Measurements from ENCODE around the gene MTERF2.
A peak's percentile ranks its signal among the peaks of the same experiment; 100 is the strongest.

MTERF2 gene

DNA sequence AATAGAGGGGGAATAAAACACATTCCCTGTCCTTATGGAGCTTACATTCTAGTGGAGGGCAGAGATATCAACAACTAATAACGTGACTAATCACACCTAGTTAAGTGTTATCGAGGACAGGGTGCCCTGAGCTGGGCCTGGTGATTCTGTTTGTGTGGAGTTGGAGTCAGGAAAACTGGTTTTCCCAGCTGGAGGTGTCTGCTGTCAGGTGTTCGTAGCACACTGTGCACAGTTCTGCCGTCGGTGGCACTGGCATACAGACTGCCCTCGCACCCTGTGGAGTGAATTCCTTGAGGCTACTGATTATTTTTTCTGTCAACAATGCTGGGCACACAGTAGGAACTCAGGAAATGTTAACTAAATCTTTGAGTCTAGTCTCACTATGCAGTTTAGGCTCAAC lies 900 bp upstream of the MTERF2 start:
- DNase-seq: no peak

DNA sequence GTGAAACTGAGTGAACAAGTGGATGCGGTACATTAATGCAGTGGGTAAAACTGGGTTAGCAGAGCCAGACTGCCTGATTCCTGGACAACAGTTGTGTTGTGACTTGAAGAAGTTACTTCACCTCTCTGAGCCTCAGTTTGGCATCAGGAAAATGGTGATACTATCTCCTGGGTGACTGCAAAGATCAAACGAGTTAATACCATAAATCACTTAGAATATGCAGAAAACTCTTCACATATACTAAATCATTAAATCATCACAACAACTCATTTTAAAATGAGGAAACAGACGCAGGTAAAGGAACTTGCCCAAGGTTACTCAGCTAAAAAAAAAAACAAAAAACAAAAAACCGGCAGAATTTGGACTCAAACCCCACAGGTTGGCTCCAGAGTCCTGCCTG lies 811 bp downstream of the MTERF2 start:
- no peak for DNase-seq

DNA sequence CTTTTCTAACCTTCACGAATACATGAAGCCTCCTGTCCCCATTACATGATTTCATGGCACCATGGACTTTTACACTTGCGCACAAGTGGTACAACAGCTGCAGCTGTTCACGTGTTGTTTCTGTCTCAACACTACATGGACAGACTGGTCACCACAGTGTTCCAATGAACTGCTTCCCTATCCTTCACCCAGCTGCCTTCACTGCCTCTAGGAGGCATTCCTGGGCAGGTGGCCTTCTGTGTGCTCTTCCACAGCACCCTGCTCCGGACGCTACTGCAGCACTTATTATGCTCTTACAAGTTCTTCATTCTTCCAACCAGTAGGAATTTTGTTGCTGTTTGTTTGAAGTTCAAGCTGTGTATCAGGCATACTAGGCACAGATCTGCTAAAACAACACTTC lies 1.5 kb downstream of the MTERF2 start:
- DNase-seq: no peak

DNA sequence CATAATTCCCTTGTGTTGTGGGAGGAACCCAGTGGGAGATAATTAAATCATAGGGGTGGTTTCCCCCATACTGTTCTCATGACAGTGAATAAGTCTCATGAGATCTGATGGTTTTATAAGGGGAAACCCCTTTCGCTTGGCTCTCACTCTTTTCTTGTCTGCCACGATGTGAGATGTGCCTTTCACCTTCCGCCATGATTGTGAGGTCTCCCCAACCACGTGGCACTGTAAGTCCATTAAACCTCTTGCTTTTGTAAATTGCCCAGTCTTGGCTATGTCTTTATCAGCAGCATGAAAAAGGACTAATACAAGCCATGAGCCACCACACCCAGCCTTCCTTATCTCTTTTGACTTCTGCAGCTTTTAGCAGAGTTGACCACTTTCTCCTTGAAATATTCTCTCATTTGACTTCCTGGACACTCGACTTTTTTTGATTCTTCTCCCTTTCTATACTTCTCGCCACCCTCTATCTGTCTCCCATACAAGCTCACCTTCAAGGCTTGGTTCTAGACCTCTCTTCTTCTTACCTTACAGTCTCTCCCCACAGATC lies 2.3 kb downstream of the MTERF2 start:
- DNase-seq: no peak

DNA sequence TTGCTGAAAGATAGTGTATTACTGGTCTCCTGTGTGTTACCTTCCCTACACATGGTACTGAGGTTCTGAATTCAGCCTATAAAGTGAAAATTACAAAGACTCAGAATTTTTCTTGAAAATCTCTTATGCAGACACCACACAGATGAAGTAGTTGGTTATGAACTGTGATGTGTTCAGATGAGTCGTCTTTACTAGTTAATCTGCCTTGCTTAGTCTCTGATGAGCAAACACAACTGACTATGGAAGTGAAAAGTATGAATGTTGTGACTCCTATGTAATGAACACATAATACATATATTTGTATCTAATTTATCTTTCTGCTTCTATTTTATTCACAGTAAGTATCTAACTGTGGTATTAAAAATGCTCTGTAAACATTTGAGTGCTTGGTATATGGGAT lies 4.7 kb downstream of the MTERF2 start:
- DNase-seq: no peak

DNA sequence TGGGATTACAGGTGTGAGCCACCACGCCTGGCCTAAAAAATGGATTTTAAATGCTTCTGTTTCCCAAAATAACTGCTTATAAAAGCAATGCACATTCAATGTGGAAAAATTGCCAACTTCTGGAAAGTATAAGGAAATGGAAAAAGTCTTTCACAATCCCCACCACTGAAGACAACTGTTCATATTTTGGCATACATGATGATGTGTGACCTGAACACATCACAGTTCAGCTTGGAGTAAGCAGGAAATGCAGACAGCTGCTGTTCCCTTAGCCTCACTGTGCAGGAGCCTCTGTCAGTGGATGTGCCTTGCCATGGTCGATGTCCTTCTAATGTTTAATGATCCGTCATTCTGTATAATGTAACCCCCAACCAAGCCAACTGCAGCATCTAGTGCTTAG lies 5.2 kb downstream of the MTERF2 start:
- no peak for DNase-seq

DNA sequence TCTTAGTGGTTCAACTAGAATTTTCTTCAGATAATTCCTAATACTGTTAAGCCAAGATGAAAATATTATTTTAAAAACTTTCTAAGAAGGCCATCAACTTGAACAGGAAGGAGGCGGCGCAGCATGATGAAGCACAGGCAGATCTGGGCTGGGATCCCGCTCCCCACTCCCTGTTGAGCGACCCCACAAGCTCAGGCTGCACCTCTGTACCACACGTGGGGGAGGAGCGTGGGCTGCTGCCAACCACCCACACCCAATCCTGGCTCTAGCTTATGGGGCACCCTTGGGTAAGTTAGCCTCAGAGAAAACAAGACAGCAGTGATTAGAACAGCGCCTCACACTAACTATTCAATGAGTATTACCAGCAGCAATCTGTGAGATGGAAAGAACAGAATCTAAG lies 6.0 kb downstream of the MTERF2 start:
- no peak for DNase-seq

DNA sequence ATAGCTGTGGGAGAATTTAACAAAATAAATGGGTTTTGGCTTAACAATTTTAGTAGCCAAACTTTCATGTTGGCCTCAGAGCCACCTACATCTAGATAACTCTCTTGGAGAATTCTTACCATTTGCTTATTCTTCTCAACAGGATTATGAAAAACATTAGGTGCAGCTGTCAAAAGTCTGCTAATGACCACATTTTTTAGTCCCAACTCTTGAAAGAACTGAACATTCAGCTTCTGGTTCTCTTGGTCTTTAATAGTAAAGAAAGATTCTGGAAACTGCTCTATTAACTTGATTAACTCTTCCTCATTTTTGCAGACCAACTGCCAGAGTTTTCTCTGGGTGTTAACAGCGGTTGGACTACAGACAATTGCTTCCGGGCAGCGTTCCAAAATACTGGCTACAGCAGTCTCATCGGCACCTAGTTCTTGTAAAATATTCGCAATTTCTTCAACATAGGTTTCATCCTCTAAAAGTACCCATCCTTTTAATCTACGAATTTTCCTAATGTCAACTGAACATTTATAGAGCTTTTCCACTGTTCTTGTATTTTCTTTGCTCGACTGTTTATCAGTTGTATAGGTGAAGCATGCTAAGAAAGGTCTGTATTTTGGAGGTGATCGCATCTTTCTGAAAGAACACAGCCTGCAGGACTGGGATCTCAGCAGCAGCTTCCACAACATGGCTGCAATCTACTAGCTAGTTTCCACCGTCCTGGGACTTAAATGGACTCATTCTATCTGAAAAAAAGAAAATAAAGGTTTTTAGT lies 8.7 kb downstream of the MTERF2 start:
- no peak for DNase-seq

DNA sequence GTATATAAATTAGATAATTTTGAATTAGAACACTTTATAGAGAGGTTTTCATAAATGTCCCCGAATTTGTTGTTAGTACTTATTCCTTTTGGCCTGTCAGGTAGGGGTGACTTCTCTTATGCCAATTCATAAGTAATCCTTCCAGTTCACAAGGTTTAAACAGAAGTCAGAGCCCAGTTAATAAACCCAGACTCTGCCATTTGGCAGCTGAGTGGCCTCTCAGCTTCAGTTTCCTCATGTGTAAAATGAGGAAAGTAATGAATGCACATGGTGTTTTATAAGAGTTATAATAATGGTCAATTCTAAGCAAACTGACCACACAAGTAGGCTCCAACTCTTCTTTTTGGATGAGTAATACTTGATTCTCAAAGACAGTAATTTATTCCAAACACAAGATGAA lies 10.3 kb downstream of the MTERF2 start:
- DNase-seq: no peak

DNA sequence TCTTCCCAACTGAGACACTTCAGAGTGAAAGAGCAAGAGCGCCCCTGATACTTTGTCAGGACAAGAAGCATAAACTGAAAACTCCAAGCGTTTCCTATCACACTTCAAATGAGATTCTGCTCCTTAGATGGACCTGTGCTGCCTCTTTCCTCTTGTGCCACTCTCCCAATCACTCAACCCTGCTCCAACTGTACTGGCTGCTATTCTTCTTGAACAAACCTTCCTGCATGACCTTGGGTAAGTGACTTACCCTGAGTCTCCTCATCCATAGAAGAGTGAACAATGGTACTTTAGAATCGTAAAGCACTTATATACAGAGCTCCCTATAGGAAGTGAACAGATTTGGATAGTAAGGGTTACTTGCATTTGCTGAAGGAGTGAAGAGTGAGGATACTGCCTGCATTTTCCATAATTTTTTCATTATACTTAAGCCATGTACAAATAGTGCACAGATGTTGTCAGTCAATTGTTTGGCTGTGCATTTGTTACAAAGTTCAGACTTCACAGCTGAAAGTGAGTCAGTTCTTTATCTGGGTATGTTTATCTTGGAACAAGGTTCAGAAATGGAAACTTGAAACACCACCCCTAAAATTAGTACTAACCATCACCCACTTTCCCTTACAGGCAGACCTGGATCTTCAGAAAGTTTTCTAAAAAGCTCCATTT lies 10.8 kb downstream of the MTERF2 start:
- no peak for DNase-seq

DNA sequence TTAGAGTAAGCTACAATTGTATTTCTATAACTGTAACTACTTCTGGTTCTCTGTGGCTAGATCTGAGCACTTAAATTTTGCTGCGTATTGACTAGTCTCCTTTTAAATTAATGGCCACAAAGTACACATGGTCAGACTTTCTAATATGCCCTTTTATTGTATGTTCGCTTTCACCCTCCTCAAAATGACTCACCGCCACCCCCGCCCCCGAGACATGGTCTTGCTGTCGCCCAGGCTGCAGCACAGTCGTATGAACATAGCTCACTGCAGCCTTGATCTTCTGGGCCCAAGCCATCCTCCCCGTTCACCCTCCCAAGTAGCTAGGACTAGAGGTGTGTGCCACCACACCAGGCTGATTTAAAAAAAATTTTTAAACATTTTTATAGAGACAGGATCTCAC lies 11.8 kb downstream of the MTERF2 start:
- no peak for DNase-seq

DNA sequence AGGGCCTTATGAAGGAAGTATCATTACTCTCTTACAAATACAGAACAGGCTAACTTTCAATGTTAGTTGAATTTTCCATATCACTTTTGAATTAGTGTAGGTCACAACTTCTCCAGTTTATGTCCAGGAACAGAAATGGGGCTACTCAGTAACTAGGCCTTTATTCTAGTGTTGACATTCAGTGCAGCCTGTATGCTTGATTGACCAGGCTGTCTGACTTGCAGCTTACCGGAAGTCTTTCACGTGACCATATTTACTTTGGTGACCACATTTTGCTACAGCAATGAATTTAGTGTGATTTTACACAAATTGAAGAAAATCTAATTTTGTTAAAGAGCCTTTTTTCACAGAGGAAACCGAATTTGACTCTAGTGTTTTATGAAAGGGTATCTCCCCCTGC lies 12.4 kb downstream of the MTERF2 start:
- no peak for DNase-seq

DNA sequence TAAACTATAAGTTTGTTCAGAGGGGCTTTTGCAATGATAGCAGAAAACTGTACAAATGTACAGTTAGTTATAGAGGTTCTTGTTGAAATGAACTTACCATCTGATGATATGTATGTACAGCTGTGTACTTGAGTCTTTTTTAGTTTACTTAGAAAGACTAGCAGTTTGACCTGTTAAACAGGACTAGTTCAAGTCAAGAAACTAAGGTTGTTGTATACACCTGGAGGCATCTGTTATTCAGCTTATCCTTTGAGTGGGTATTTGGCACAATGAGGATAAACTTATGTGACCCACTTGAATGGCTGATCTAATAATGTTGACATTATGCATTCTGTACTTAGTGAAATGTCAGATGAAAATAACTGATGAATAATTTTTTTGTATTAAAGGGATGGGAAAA lies 13.4 kb downstream of the MTERF2 start:
- DNase-seq: no peak

DNA sequence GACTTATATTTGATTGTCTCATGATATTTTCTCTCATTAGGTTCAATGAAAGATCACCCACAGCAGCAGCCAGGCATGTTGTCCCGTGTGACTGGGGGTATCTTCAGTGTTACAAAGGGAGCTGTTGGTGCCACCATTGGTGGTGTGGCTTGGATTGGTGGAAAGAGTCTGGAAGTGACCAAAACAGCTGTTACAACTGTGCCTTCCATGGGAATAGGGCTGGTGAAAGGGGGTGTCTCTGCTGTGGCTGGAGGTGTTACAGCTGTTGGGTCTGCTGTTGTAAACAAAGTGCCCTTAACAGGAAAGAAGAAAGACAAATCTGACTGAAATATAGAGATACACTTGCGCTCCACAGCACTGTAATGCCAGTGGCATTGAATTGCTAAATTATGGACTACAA lies 15.9 kb downstream of the MTERF2 start:
- DNase-seq: no peak

DNA sequence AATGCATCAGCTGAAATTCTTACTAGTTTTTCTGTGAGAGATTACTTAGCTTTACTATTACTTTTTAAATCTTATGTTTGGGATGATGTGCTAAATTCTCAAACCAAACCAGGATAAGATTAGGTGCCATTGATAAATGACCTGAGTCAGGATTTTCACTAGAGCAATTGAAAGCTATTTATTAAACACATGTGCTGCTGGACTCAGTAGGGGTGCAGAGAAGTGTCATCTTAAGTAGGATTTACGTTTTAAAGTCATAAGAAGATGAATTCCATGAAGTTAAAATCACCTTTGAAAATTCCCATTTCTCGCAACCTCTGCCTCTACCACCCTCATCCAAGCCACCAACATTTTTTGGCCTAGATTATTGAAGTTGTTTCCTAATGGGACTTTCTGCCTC lies 22.4 kb downstream of the MTERF2 start:
- DNase-seq: no peak

DNA sequence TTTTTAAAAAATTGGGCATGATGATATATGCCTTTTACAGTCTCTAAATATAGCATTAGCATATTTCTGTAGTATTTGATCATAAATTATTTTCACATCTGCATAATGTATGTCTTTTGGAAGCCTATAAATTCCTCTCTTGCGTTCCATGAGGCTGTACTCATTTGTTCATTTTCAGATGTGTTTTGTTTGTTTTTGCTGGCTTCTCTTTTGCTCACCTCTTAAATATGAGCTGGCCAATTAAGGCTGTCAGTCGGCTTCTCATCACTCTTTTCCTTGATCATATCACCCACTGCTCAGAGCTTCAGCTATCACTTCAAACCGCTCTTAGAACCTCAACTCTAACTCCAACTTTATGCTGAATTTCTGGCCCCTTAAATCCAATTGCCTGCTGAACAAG lies 24.7 kb downstream of the MTERF2 start:
- no peak for DNase-seq

DNA sequence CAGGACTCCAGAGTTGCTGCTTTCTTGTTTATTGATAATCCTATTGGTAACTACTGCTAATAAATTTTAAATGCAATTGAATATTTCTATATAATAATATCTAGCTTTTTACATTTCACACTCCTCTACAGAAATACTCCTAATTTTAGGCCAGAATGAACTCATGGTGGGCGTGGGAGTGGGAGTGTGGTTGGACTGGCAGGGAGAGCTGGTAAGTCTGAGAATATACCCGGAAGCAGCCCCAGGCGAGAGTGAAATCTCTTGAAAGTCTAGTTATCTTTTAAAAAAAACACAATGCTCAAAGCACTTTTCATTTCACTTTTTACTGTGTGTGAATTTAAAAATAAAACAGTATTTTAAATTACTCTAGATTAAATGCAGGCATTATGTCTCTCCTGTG lies 26.5 kb downstream of the MTERF2 start:
- DNase-seq: no peak

DNA sequence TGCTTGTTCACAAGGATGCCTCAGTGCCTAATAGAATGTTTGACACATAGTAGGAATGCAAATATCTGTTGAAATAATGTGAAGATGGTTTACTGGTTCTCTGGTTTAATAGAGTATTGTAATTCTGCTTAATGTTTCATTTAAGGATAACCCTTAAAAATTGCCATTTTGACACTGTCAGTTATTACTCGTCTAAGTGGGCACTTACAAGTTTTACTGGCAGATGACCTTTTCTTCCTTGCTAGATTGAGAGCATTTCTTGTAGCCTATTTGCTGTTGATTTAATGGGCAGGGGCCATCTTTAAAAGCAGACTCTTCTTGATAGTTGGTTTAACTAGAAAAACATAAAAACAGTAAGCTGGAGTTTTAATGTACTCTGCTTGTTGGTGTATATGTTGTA lies 29.4 kb downstream of the MTERF2 start:
- DNase-seq: no peak

DNA sequence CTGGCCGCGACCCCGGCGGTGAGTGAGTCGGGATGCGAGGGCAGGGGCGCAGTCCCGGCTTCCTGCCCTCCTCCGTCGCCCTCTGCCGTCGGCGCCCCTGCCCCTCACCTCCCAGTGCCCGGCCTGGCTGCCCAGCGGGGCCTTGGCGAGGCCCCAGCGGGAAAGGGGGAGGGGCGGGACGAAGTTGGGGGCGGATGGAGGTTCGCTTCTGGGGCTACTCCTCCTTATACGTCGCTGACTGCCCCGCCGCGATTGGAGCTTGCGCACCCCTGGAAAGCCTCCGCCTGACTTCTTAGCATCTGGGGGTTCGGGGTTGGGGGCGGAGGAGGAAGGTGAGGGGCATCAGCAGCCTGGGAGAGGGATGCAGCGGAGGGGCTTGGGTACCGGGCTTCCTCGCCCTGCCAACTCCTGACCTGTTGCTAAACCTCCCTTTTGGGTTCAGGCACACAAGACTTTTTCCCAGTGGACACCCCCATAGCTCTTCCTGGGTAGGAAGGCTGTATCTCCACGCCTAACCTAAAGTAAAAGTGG lies 30.8 kb downstream of the MTERF2 start:
- peak; percentile 84 for DNase-seq

DNA sequence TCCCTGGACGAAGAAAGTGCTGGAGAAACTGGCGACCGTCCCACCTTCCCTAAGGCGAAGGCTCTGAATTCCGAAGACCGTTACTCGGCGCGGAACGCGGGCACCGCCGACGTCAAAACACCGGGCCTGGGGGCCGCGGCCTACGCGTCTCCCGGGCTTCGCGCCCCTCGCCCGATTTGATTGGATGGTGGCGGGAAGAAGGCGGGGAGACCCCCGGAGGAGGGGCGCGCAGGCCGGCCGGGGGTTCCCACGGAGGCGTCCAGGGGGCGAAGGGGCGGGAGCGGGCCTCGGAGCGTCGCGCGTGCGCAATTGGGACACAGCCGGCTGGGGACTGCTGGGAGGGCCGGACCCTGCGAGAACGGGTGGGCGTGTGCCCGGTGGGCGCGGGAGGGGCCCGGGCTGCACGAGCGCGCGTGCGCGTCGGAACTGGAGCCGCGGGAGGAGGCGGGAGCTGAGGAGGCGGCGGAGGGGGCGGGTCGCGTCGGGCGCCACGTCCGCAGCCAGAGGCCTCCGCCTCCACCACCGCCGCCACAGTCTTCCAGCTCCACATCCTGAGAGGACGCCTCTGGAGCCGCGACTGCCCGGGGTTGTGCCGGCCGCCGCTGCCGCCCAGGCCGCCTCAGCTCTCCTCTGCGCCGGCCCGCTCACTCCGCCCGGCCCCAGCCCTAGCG lies 31.4 kb downstream of the MTERF2 start, which contains the start of gene TMEM263:
Gene TMEM263, plus strand, starts transcription at position 531 of the 671 bp plus-strand sequence. CDS start 11,210 bp downstream, outside the sequence.
- peak; percentile 96 for DNase-seq

DNA sequence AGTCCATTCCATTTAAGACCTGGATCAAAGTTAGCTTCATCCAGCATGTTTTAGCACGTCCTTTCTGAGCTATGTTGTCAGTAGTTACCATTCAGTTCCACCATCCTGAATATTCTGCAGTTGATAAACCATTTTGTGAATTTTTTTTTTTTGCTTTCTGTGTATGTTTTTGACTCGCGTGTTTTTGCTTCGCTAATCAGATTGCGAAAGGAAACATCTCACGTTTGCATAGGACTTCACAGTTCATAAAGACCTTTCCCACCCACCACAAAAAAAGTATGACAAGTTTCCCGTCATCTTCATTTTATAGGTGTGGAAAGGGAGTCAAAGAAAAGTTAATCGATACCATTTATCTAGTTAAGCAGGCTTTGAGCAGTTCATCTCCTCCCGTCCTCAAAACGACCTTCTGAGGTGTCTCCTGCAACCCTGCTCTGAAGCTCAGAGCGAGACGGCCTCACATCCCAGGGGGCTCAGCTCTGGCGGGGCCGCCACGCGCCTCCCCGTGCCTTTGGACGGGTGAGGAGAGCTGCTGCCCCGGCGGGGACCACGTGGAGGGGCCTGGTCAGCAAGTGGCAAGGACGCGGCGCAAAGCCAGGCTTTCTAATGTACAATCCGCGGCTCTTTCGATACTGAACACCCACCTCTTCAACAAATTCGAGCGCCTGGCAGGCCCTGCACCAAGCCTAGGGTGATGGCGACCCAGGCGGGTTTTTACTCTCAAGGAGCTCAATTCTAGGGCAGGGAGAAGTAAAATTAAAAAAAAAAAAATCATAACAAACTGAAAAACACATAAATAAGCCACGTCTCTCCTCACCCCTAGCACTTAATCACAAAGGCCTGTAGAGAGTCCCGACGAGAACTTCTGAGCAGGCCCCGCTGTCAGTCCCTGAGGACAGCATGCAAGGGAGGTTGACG lies 32.2 kb downstream of the MTERF2 start:
- peak; percentile 70 for DNase-seq
